SKM-1 treated with dmso at 0.1 percent for 144 hours (cell line): Measurements from ENCODE around the gene PLEKHG5.
"Not testable (repeated sequence)": the region's sequence is repeated elsewhere in the genome, so short reads cannot be mapped to it uniquely, and the experiment has no call there.

ENCODE experiments used
- DNase-seq: peaks from one replicate; lab custom pipeline; 2025; ENCODE audit not compliant: unreplicated experiment; lab: John Stamatoyannopoulos, UW

Gene PLEKHG5

DNA sequence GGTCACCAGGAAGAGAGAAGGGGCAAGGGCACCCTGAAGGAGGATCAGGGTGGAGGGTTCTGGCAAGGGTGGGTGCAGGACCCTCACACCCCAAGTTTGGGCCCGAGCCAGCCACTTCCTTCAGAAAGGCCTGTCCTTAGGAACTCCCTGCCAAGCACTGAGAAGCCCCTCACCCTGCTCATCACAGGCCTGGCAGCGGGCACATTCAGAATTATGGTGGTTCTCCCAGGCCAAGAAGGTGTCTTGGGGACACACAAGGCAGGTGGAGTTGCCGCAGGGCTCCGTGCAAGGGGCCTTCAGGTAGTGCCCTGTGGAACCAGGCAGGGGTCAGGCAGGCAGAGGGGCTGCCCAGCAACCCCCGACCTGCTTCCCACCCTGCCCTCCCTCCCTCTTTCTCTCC lies 26.6 kb downstream of the PLEKHG5 start:
- no peak for DNase-seq

DNA sequence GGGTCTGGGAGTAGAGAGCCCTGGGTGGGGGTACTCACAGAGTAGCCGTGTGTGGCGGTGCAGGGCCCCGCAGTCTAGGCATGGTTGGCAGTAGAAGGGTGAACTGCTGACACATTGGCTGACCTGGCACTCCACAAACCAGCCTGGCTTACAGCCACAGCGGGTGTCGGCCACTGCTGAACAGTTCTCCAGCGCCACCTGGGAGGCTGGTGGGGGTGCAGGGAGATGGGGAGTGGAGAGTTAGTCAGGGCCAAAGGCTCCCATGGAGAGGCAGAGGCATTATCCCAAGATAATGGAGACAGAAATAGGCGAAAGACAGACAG lies 27.0 kb downstream of the PLEKHG5 start:
- no peak for DNase-seq

DNA sequence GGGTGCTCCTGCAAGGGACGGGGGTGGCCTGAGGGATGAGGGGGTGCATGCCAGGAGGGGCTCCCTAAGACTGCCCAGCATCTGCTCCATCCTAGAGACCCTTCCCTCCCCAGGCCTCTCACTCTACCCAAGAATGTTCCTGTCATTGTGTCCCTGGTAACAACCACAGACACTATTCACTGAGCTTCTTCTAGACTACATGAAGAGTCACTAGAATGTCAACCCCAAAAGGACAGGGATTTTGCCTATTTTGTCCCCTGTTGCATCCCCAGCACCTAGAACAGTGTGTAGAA lies 28.4 kb downstream of the PLEKHG5 start:
- DNase-seq: no peak

DNA sequence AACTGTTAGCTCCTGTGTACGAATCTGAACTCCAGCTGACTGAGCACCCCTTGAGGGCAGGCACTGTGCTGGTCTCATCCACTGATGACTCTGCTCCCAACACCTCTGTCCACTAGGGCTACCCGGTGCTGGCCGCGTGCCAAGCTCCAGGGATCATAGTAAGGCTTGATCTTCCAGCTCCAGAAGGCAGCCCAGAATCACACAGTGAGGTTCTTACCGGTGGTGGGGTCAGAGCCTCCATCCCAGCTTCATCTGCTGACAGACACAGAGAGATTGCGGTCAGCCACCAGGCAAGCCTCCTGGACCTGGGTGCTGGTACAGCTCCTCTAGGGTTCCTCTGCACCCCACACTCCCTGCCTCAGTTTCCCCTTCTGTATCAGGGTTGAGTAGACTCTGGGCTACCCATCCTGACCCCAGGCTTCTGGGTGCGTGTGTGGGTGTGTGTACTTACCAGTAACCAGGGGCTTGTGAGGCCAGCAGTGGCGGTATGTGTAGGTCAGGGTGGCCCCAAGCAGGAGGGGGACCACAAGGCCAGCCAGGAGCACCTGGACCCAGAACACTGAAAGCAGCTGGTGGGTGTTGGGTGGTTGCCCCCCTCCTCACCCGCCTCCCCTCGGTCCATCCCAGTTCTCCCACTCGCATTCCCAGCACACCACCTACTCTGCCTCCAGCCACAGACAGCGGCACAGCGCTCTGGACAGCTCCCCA lies 28.9 kb downstream of the PLEKHG5 start:
- no peak for DNase-seq

DNA sequence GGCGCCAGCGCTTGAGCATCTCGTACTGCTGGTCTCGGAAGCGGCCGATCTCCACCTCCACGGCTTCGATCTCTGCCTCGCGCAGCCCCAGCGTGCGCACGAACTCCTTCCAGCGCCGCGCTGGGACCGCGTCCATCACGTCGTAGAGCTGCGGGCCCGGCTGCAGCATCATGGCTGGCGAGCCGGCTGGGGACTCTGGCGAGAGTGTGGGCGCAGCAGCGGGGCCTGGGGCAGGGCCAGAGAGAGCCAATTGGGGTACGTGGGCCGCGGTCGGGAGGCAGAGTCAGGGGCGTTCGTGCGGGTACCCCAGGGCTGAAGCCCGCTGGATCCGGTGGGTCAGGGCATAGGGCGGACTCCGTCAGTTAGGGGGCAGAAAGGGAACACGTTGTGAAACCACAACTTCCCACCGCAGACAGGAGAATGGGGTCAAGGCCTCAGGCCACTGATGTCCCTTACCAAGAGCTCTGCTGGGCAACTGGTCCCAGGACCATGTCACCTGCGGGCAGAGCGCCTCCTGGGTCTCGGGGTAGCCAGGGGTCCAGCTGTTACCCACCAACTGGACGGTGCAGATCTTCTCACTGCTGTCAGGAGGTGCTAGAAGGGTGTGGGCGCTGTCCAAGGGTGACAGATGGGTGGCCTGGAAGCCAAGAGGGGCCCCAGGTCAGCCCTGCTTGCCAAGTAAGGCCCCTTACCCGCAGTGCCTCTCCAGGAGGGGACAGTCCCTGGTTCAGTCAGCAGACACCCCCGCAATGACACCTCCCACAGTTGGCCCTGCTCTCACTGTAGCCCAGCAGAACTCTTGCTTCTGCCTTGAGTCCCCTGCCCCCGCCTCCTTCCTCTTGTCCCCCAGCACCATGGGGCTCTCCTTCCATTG lies 29.7 kb downstream of the PLEKHG5 start:
- no peak for DNase-seq

DNA sequence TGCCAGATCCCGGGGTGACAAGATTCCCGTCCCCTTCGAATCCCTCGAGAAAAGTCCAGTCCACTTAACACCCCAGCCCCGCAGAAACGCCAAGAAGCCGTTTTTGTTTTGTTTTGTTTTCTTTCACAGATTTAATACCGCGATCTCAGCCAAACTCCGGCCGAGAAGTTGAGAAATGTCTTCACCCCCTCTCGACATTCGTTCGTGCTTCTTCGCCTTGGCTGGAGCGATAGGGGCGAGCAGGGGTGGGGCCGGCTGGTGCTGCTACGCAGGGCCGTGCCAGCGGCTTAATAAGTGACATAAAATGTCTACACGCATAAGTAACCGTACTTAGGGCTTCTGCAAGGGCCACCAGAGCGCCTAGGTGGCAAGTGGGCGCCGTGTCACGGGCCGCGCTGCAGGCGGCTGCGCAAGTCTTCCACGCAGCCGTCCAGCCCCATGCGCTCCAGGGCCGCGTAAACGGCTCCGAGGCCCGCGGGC lies 30.4 kb downstream of the PLEKHG5 start:
- DNase-seq: no peak

DNA sequence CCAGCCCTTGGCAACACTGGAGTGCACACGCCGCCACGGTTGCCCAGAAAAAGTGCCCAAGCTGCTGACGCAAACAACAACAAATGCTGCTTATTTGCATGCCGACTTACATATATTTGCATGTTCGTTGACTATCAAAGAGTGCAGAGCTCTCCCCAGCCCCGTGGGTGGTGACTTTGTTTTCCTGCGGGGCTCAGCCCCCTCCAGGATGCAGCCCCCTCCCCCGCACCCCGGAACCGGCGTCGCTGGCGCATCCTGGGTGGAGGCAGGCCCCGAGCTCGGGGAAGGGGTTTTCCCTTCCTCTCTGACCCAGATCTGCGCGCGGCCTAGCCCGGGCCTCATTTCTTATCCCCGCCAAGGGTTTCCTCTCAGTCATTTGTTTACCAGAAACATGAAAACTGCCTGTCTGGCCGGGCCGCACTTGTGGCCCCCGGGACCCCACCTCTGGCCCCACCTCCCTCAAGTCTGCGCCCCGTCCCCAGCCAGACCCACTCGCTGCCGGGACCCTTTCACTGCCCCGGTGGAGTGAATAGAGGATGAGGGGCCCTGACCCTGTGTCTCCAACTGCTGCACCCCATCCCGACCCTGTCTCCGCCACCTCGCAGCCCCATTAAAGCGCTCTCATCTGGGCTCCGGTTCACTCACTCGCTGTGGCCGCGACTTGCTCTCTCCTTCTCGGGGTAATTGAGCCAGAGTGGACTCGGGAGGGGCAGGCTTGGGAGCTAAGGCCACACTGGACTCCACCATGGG lies 31.0 kb downstream of the PLEKHG5 start:
- no peak for DNase-seq

DNA sequence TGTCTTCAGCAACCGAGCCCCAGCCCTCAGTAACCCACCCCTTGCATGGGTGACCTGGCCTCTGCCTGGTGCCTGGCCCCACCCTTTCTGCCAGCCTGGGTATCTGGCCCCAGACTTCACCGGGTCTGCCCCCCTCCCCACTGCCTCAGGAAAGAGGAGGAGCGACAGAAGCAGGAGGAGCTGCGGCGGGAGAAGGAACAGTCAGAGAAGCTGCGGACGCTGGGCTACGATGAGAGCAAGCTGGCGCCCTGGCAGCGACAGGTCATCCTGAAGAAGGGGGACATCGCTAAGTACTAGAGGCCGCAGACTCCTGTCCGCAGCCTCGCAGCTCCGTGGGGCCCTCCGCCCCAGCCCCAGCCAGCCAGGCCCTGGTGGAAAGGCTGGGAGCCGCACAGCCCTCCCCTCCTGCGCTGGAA lies 31.6 kb downstream of the PLEKHG5 start:
- DNase-seq: no peak

DNA sequence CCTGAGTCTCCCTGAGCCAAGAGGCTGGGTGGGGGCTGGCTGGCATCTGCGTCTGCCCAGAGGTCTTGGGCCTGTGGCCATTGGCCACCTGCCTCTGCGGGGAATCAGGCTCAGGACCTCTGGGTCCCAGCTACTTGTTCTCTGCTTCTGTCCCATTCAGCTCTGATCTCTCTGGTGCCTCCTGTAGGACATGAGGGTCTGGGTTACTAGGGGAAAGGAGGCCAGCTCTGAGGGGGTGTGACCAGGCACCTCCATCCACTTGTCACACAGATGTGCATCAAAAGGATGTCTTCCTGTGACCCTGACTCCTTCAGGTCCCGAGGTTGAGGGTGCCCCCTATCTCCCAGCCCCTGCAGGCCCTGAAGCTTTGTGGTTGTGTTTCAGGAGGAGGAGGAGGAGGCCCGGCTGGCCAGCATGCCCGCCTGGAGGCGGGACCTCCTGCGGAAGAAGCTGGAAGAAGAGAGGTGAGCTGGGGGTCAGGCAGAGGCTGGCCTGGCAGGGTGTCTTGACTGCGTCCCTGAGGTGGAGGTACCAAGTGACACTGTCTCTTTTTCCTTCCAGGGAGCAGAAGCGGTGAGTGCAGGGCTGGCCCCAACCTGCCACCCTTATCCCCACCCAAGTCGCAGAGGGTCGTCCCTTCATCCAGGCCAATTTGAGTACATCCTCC lies 34.5 kb downstream of the PLEKHG5 start:
- DNase-seq: no peak

DNA sequence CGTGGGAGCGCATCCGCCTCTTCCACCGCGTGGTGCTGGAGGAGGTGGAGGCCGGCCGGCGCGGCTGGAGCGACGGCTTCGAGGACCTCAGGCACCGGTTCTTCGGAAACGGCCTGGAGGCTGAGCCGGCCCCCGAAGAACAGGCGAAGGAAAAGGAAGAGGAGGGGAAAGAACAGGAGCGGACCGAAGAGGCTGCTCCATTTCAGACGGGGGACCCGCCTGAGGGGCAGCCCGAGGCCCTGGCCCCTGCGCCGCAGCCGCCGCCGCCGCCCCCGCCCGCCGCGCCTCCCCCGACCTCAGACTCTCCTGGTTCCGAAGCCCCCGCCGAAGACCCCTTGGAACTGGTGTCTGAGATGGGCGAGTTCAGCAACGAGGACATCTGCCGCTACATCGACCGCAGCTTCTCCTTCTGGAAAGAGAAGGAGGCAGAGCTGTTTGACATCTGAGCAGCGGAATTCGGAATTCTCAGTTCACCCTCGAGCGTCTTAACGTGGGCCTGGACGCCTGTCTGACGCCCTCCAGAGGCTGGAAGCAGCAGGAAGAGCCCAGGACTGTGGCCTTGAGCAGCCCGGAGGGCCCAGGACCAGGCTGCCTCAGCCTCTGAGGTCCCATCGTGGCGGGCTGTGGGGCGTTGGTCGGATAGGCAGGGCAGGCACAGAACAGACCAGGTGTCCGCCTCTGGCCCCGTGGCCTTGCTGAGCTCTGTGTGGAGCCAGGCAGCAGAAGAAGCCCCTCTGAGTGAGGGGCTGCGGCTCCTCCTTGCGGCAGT lies 35.5 kb downstream of the PLEKHG5 start:
- not testable (repeated sequence) for DNase-seq

DNA sequence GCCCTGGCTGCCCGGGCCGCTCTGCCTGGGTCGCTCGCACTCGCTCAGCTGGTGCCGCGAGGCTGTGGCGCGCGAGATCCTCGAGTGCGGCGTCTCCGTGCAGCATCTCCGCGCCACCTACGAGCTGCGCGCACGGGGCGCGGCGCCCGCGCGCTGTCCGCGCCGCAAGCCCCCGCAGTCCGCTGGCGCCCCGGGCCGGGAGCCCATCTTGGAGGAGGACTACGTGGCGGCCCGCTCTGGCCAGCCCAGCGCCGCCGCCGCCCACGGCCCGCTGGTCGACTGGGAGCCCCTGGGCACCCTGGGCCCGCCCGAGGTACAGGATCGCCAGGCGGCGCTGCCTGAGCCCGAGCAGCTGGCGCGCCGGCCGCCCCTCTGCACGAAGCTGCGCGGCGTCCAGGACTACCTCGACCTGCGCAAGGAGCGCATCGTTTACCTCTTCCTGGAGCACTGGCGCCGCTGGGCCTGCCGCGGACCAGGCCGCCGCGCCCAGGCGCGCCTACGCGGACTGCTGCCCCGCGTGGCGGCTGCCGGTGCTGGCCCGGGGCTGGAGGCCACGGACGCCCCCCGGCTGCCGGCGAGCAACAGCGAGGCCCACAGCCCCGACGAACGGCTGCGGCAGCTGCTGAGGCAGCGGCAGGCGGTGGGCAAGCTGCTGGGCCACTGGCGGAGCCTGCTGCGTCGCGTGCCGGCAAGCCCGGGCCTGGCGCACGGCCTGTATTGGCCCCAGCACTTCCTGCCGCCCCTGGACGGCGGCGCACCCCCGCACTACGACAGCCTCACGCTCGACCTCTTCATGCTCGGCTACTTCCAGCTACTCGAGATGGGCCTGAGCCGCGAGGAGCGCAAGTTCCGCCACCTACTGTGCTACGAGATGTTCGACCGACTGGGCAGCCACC lies 36.4 kb downstream of the PLEKHG5 start:
- DNase-seq: no peak

DNA sequence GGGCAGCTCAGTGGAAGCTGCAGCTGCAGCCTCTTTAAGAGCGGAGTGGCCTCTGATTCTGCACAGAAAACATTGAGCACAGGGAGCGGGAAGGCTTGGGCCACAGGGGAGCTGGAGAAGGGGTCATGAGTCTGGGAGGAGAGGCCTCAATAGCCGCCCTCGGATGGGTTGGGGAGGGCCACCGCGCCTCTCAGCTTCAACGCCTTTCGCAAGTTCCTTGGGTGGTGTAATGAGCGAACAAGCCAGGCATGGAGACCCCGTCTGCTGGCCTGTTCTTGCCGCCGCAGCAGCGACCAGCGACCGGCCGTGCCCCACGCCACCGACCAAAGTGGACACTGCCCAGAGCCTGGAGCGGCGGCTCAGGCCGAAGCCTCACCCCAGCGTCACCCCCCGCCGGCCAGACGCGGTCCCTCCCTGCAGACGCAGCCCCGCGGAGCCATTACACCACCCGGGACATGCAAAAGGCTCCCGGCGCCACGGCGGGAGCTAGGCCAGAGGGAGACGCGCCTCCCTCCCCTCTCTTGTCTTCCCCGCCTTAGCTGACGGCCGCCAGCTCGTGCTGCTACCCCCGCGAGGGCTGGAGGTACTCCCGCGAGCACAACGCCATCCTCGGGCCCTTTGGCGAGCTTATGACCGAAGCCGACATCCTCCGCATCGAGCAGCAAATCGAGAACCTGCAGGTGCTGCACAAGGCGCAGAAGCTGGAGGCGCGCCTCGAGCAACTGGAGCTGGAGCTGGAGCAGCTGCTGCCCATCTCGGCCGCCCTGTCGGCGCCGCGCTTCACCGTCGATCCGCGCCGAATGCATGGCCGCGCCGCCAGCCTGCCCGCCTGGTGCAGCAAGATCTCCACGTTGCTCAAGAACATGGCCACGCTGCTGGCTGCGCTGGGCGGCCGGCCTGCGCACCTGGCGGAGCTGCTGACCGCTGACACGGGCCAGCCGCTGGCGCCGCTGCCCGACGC lies 37.3 kb downstream of the PLEKHG5 start:
- not testable (repeated sequence) for DNase-seq

DNA sequence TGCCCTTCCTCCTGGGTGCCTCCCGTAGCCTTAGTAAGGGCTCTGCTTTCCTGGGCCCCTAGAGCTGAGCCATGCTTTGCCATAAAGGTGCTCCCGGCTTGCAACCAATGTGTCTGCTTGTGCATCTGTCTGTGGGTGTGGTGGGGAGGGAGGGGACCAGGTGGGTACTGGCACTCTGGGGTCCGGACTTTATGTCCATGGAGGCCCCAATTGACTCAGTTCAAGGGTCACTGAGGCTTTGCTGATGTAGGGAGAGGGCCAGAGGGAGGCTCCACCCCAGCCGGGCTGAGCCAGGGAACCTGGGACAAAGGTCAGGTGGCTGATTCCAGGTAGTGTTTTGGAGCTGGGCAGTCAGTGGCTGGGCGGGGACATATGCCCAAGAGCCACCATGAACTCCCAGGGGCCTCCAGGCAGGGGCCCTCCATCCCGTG lies 40.5 kb downstream of the PLEKHG5 start:
- no peak for DNase-seq

DNA sequence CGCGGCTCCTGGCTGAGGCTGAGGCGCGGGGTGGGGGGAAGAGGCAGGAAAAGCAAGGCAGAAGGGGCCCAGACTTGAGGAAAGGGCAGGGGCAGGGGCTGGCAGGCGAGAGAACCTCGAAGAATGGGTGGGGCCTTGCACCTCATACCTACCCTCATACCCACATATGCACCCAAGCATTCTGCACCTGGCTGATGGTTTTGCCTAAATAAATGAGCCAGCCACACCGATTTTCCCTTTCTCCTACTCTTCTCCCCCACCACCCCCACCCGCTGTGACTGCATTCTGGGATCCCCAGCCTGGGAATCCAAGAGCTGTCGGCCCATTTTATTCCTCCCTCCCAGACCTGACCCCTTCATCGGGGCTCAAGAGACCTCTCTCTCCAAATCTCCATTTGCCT lies 41.0 kb downstream of the PLEKHG5 start:
- DNase-seq: not testable (repeated sequence)

DNA sequence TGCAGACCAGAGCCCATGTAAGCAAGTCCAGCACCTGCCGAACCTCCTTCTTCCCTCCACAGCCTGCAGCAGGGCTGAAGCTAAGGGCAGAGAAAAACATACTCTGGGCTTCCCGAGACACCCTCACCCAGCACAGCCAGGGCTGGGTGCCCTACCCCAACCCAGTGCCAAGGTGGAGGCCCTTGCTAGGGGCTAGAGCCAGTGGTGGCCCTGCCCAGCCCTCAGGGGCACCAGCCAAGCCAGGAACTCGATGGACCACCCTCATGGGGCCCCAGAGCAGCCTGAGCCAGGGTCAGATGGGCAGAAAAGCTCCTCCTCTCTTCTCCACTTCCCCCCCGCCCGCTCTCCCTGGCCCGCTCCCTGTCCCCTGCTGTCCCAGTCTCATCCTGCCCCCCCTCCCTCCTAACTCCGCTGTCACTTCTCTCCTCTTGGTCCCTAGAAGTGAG lies 41.4 kb downstream of the PLEKHG5 start:
- DNase-seq: no peak

DNA sequence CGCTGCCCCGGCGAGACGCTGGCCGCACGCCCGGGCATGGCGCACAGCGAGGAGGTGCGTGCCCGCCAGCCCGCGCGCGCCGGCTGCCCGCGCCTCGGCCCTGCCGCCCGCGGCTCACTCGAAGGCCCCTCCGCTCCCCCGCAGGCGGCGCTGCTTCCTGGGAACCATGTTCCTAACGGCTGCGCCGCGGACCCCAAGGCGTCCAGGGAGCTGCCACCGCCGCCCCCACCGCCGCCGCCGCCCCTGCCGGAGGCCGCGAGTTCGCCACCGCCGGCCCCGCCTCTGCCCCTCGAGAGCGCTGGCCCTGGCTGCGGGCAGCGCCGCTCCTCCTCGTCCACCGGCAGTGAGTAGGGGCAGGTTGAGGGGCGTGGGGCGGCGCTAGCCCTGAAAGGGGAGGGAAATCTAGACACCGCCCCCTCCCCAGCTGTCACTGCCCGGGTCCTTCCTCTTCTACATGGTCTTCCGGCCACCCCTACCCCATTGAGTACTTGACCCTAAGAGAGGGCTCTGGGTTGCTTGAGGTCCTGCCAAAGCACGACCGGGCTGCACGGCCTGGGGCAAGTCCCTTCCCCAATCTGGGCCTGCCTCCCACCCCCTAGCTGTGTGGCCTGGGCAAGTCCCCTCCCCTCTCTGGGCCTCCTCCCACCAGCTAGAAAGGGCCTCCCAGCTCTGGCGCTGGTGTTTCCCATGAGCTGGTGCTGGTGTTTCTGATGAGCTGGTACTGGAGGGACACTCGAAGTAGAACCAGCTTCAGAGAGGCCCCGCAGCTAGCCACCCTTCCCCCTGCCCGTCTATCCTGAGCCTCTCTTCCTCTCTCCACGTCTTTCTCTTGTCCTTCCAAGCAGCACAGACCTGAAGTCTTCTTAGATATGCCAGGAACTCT lies 42.5 kb downstream of the PLEKHG5 start:
- no peak for DNase-seq
